Transverse colon (tissue), 4 donors: Measurements from ENCODE around the gene TXNDC16.

Experiments
- POLR2A ChIP-seq: fragments of 450-650 bp; IDR thresholded peaks from one replicate; pipeline ENCODE4 v1.6.1; 2016; ENCODE audit warnings: antibody characterized with exemption, mild to moderate bottlenecking, moderate library complexity
- POLR2AphosphoS5 ChIP-seq, 3 donors: sonication (generic); formaldehyde crosslinking; IDR thresholded peaks; one replicate each; pipeline ENCODE4 v1.6.1; 2016; ENCODE audit warnings: antibody characterized with exemption in 3 of 3
- TF ChIP-seq, protein P1 (sequence below), 5 experiments: fragments of 200-600 bp in 3 of 5; fragments of 450-650 bp in 2 of 5; sonication (generic) in 3 of 5; IDR thresholded peaks; 1 replicate in 2 of 5; 2 replicates in 3 of 5; pipeline ENCODE4 v1.5.1; 2016 to 2017; ENCODE audit warnings: antibody characterized with exemption in 5 of 5, inconsistent platforms in 3 of 5, mild to moderate bottlenecking in 2 of 5, moderate library complexity in 1 of 5

DNA sequence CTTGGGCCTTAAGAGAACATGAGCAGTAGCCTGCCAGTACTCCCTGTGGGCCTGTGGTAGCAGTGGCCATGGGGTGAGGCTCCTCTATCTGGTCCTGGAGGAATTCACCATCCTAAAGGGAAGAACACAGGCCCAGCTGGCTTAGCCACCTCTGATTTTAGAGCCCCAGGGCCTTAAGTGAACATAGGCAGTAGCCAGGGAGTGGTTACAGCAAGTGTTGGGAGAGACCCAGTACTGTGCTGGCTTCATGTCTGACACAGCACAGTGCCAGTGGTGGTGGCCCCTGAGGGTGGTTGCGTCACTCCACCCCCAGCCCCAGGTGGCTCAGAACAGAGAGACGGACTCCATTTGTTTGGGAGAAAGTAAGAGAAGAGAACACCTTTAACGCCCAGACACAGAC, 105.1 kb downstream of the TXNDC16 start:
- TF ChIP-seq, protein P1, sequence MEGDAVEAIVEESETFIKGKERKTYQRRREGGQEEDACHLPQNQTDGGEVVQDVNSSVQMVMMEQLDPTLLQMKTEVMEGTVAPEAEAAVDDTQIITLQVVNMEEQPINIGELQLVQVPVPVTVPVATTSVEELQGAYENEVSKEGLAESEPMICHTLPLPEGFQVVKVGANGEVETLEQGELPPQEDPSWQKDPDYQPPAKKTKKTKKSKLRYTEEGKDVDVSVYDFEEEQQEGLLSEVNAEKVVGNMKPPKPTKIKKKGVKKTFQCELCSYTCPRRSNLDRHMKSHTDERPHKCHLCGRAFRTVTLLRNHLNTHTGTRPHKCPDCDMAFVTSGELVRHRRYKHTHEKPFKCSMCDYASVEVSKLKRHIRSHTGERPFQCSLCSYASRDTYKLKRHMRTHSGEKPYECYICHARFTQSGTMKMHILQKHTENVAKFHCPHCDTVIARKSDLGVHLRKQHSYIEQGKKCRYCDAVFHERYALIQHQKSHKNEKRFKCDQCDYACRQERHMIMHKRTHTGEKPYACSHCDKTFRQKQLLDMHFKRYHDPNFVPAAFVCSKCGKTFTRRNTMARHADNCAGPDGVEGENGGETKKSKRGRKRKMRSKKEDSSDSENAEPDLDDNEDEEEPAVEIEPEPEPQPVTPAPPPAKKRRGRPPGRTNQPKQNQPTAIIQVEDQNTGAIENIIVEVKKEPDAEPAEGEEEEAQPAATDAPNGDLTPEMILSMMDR (IDR thresholded peaks at IDR 0.05), result no peak
- TF ChIP-seq POLR2A (no peak), POLR2AphosphoS5 (IDR thresholded peaks at IDR 0.05) (no peak)
